Effector memory CD8-positive, alpha-beta T cell (primary cell): ENCODE results near the gene EVL.

Experiments
- ATAC-seq: fragments of 150-1000 bp; cut with Tn5 transposase; replicated peaks from 2 replicates; pipeline ENCODE4 v1.10.0; 2021; ENCODE audit warnings: mild to moderate bottlenecking, moderate library complexity
- DNase-seq, 3 experiments: peaks; one replicate each; pipeline ENCODE4 v3.0.0; 2021
- H3K27ac Mint-ChIP-seq, 2 donors: one replicate each; pipeline ENCODE4 v1.8.0; 2022; ENCODE audit warnings: mild to moderate bottlenecking in 2 of 2, mixed read lengths in 2 of 2, moderate library complexity in 2 of 2
- H3K27me3 Mint-ChIP-seq, 2 donors: one replicate each; pipeline ENCODE4 v1.8.0; 2022; ENCODE audit warnings: mixed read lengths in 2 of 2
- H3K36me3 Mint-ChIP-seq: one replicate; pipeline ENCODE4 v1.8.0; 2022; ENCODE audit warnings: mild to moderate bottlenecking, moderate library complexity, mixed read lengths; ENCODE audit not compliant: insufficient read depth
- H3K4me1 Mint-ChIP-seq, 2 donors: one replicate each; pipeline ENCODE4 v1.8.0; 2022; ENCODE audit warnings: low read depth in 2 of 2, mixed read lengths in 2 of 2
- H3K4me3 Mint-ChIP-seq, 2 donors: one replicate each; pipeline ENCODE4 v1.8.0; 2022; ENCODE audit warnings: mild to moderate bottlenecking in 2 of 2, mixed read lengths in 2 of 2, moderate library complexity in 2 of 2
- H3K9me3 Mint-ChIP-seq, 2 donors: one replicate each; pipeline ENCODE4 v1.8.0; 2022; ENCODE audit warnings: mixed read lengths in 2 of 2

Gene EVL

GRCh38 chr14:100031506-100032281 is 33.5 kb upstream of the EVL start:
- Mint-ChIP-seq H3K9me3 (no peaks in the 10 kb centered on the region), H3K36me3 (no peaks in the 10 kb centered on the region), H3K4me1 (no peaks in the 10 kb centered on the region), H3K27ac (no peak overlapping the region), H3K27me3 (no peaks in the 10 kb centered on the region), H3K4me3 (no peak overlapping the region)
- ATAC-seq = no peak
- no peak for DNase-seq

GRCh38 chr14:100032738-100033137 is 32.5 kb upstream of the EVL start:
- Mint-ChIP-seq H3K4me1 (peaks cover 0 to 2% of the 10 kb centered on the region in 2 donors), H3K36me3 (no peaks in the 10 kb centered on the region), H3K27ac (no peak overlapping the region), H3K4me3 (no peak overlapping the region), H3K9me3 (no peaks in the 10 kb centered on the region), H3K27me3 (no peaks in the 10 kb centered on the region)
- ATAC-seq = no peak
- DNase-seq = no peak

DNA sequence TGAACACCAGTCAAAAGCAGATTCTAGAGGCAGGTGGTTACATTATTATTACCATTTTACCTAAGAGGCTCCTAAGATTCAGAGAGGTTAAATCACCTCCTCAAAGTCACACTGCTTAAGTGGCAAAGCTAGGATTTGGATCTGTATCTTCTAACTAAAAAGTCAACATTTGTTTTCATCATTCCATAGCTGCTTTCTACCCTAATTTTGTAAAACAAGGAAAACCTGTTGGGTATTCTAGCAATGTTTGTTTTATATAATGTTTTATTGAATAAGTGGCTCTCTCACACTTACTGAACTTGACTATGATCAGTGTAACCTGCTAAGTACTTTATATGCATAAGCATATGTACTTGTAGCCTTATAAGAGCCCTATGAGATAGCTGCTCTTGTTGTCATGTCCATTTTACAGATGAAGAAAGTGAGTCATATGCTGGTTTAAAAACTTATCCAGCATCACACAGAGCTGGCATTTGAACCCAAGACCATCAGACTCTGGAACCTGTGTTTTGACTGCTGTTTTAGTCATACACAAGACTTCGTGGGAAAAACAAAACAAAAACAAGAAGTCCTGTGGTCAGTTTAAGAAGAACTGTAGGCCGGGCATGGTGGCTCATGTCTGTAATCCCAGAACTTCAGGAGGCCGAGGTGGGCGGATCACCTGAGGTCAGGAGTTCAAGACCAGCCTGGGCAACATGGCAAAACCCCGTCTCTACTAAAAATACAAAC is 31.7 kb upstream of the EVL start:
- no peak for ATAC-seq
- Mint-ChIP-seq H3K4me1 (peaks cover 0 to 2% of the 10 kb centered on the region in 2 donors), H3K27me3 (no peaks in the 10 kb centered on the region), H3K9me3 (no peaks in the 10 kb centered on the region), H3K4me3 (no peak overlapping the region), H3K27ac (no peak overlapping the region), H3K36me3 (no peaks in the 10 kb centered on the region)
- no peak for DNase-seq

- Mint-ChIP-seq H3K4me1 (peaks cover 0 to 2% of the 10 kb centered on the region in 2 donors), H3K9me3 (no peaks in the 10 kb centered on the region), H3K27ac (no peak overlapping the region), H3K4me3 (no peak overlapping the region), H3K27me3 (no peaks in the 10 kb centered on the region), H3K36me3 (no peaks in the 10 kb centered on the region)
- DNase-seq (no peak), ATAC-seq (no peak)
Observed at GRCh38 chr14:100034468-100034867, 30.8 kb upstream of the EVL start.

GRCh38 chr14:100034961-100035500 is 30.2 kb upstream of the EVL start:
- DNase-seq = no peak
- Mint-ChIP-seq H3K27ac (no peak overlapping the region), H3K4me1 (peaks cover 0 to 2% of the 10 kb centered on the region in 2 donors), H3K36me3 (no peaks in the 10 kb centered on the region), H3K4me3 (no peak overlapping the region), H3K9me3 (no peaks in the 10 kb centered on the region), H3K27me3 (no peaks in the 10 kb centered on the region)
- ATAC-seq = no peak

DNA sequence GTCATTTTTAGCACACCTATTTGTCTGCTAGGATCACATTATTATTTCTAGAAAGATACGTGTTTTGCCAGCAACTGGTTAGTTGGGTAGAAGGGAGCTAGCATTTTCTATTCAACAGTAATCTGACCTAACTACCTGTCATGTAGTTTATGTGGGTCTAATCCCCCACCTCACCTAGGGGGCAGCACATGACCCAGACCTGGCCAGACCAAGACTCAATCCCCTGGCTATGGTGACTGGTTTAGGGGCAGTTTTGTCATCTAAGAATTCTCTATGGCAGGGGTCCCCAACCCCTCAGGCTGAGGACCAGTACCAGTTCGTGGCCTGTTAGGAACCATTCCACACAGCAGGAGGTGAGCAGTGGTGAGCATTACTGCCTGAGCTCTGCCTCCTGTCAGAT is 29.5 kb upstream of the EVL start:
- DNase-seq (no peak), ATAC-seq (no peak)
- peak overlapping the region in 1 of 2 donors; percentile 79 for H3K27ac Mint-ChIP-seq
- no peaks in the 10 kb centered on the region for H3K36me3 Mint-ChIP-seq
- no peak overlapping the region for H3K4me3 Mint-ChIP-seq
- H3K27me3 Mint-ChIP-seq = no peaks in the 10 kb centered on the region
- H3K4me1 Mint-ChIP-seq = peaks cover 0 to 2% of the 10 kb centered on the region in 2 donors
- H3K9me3 Mint-ChIP-seq = no peaks in the 10 kb centered on the region

GRCh38 chr14:100037353-100037752 is 27.9 kb upstream of the EVL start:
- H3K4me1 Mint-ChIP-seq = peaks cover under 1 to 2% of the 10 kb centered on the region in 2 donors
- H3K27ac Mint-ChIP-seq = no peak overlapping the region
- ATAC-seq = no peak

DNA sequence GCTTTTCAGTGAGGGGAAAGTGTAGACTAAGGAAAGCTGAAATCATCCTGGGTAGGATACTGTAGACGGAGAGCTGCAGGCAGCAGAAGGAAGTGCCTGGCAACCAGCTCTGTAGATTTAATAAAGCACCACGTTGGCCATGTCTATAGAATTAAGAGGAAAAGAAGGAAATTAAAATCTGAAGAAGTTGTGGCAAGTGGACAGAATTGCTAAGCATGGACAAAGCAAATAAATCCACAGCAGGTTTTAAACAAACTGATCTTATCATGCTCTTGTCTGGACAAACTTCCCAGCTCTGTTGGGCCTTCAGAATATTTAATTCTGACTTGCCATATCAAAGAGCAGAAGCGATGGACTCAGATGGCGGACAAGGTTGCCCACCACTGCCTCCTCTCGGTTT is 27.2 kb upstream of the EVL start:
- no peaks in the 10 kb centered on the region for H3K36me3 Mint-ChIP-seq
- ATAC-seq = no peak
- no peak overlapping the region for H3K27ac Mint-ChIP-seq
- peaks cover 2 to 5% of the 10 kb centered on the region in 2 donors for H3K4me1 Mint-ChIP-seq
- no peaks in the 10 kb centered on the region for H3K9me3 Mint-ChIP-seq
- no peak for DNase-seq
- H3K27me3 Mint-ChIP-seq = no peaks in the 10 kb centered on the region
- no peak overlapping the region for H3K4me3 Mint-ChIP-seq

More at GRCh38 chr14:100037353-100037752, 27.9 kb upstream of the EVL start:
- Mint-ChIP-seq H3K36me3 (no peaks in the 10 kb centered on the region), H3K4me3 (no peak overlapping the region), H3K27me3 (no peaks in the 10 kb centered on the region), H3K9me3 (no peaks in the 10 kb centered on the region)
- no peak for DNase-seq

DNA sequence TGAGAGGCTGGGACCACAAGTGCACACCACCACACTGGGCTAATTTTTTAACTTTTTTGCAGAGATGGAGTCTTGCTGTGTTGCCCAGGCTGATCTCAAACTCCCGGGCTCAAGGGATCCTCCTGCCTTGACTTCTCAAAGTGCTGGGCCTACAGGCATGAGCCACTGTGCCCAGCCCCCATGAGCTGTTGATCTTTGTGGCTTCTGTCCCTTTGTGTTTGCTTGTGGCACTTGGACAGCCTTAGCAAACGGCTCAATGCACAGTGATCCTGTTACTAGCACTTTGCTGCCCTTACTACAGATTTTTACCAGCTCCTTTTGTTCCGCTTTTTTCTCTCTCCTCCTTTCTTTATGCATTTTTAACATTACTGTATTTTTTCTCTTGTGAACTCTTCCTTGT is 25.3 kb upstream of the EVL start:
- peaks cover 5% of the 10 kb centered on the region in 2 donors for H3K4me1 Mint-ChIP-seq
- no peak overlapping the region for H3K4me3 Mint-ChIP-seq
- no peak for DNase-seq
- no peak overlapping the region for H3K27ac Mint-ChIP-seq
- H3K9me3 Mint-ChIP-seq = no peaks in the 10 kb centered on the region
- no peak for ATAC-seq
- no peaks in the 10 kb centered on the region for H3K36me3 Mint-ChIP-seq
- no peaks in the 10 kb centered on the region for H3K27me3 Mint-ChIP-seq

- H3K36me3 Mint-ChIP-seq = peaks cover 2% of the 10 kb centered on the region
- no peak for DNase-seq
- H3K4me3 Mint-ChIP-seq = no peak overlapping the region
- no peaks in the 10 kb centered on the region for H3K9me3 Mint-ChIP-seq
- peaks cover 5% of the 10 kb centered on the region in 2 donors for H3K4me1 Mint-ChIP-seq
- no peak for ATAC-seq
- H3K27ac Mint-ChIP-seq = no peak overlapping the region
- no peaks in the 10 kb centered on the region for H3K27me3 Mint-ChIP-seq
Observed at GRCh38 chr14:100041271-100041670, 24.0 kb upstream of the EVL start.

DNA sequence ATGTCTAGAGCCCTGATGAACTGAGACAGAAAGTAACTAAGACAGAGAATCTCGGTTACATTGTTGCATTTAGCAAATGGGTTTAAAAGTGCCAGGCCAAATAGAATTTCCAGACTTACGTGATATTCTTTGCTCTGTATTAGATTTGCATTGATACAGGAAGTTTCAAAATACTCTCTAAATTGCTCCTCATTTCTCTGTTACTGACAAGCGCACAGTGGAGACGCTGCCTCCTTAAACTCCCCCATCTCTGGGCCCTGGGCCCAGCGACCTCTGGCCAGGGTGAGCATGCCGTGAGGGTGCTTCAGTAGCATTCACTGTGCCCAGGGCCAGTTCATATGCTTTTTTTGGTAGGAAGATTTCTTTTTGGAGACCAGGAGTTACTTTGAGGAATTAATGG is 22.9 kb upstream of the EVL start:
- DNase-seq = no peak
- Mint-ChIP-seq H3K9me3 (no peaks in the 10 kb centered on the region), H3K27ac (no peak overlapping the region), H3K36me3 (peaks cover 2% of the 10 kb centered on the region), H3K4me3 (no peak overlapping the region), H3K27me3 (no peaks in the 10 kb centered on the region), H3K4me1 (peaks cover 3 to 9% of the 10 kb centered on the region in 2 donors)
- ATAC-seq = no peak

DNA sequence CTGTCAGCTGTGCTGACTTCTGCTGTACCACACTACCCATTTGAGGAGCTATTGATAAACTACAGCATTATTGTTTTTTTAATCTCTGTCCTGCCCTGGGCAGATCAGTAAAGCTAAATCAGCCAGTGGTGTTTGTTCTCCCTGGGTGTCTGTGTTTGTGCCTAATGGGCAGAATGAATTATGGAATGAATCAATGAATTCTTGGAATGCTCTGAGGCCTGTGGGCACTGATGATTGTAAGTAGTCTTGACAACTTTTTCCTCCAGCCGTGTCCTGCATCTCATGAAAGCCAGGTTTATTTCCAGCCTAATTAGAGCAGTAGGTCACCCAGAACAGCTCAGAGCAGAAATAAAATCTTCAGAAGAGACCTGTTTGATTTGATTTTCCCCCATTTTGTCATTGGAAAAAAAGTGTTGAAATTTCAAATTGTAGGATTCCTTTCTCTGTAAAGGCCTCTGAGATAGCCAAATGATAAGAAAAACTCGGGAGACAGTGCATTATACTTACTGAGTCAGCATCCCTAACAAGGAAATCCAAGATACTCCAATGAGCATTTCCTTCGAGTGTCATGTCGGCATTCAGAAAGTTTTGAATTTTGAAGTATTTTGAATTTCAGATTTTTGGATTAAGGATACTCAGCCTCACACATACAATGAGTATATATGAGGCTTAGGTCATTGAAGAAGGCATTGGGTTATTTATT is 19.4 kb upstream of the EVL start:
- H3K4me3 Mint-ChIP-seq = no peak overlapping the region
- no peaks in the 10 kb centered on the region for H3K27me3 Mint-ChIP-seq
- H3K36me3 Mint-ChIP-seq = peaks cover 6% of the 10 kb centered on the region
- peaks cover 9 to 31% of the 10 kb centered on the region in 2 donors for H3K4me1 Mint-ChIP-seq
- DNase-seq (no peak), ATAC-seq (no peak)
- no peaks in the 10 kb centered on the region for H3K9me3 Mint-ChIP-seq
- no peak overlapping the region for H3K27ac Mint-ChIP-seq

DNA sequence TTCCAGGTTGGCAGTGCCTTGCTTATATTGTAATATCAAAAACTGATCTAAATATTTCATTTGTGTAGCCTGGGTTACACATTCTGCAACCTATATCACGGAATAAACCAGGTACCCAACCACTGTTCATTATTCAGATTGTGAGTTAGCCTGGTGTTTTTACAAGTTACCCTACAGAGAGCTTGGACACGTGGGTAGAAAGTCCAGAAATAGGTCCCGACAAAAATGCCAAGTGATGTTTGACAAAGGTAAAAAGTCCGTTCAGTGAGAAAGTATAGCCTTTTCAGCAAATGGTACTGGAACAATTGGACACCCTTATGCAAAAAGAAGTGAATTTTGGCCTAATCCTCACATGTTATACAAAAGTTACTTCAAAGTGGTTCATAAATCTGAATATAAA is 17.6 kb upstream of the EVL start:
- Mint-ChIP-seq H3K27ac (peak overlapping the region in 1 of 2 donors; percentile 31), H3K4me3 (no peak overlapping the region), H3K4me1 (peaks cover 9 to 27% of the 10 kb centered on the region in 2 donors), H3K36me3 (peaks cover 6% of the 10 kb centered on the region), H3K27me3 (no peaks in the 10 kb centered on the region), H3K9me3 (no peaks in the 10 kb centered on the region)
- ATAC-seq (no peak), DNase-seq (no peak)
